ENCODE measurements around the gene PAN2. TPM values are rescaled to one million over a fixed set of nuclear protein-coding genes. Genes with fewer than 3 reads are reported as not detected.

Gene PAN2
- total and polyA plus RNA-seq, 10 of the 15 experiments (the other 5 are each of a cell fraction or from before 2014, with no cell fraction given): 14.4 to 61.8 (median 34.9) TPM

DNA sequence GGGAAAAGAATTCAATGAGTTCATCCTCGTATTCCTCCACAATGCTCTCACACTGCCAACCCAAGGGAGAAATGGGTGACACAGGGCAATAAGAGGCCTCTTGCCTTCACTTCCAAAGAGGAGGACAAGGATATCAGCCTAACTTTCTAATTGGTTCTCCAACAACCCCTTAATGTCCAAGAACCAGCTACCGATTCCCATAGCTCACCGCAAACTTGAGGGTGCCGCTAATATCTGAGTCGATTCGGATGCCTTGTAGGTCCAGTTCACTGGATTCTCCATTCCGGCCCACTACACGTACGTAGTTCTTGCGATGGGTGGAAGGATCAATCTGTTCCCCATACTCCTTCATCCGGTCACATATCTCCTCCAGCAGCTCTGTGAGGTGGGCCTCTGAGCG is 22.8 kb downstream of the PAN2 start:
- TSS peak; percentile 15 for BruUV-seq (replicated peaks)
- WGBS (ENCODE audit: insufficient coverage, insufficient replicate concordance, low lambda C conversion rate, missing lambda C conversion rate): 97% methylated on average over 12 of the region's 12 CpGs
- in situ Hi-C loops (cut with MboI): no loop called here
- TF ChIP-seq NRF1 (conservative IDR thresholded peaks at IDR 0.05; ENCODE audit: low read depth, low read length): no peak
- no peak for TF ChIP-seq TCF12 (IDR thresholded peaks at IDR 0.05; ENCODE audit: low read depth, low read length)
- TF ChIP-seq SMC3 (IDR thresholded peaks at IDR 0.05; ENCODE audit: borderline replicate concordance, low read length): no peak
- TF ChIP-seq SRF (IDR thresholded peaks at IDR 0.05; ENCODE audit: low read depth in 2 of 2, low read length in 2 of 2): no peak
- no peak for TF ChIP-seq HCFC1 (IDR thresholded peaks at IDR 0.05; ENCODE audit: low read length)
- TF ChIP-seq, protein P1, sequence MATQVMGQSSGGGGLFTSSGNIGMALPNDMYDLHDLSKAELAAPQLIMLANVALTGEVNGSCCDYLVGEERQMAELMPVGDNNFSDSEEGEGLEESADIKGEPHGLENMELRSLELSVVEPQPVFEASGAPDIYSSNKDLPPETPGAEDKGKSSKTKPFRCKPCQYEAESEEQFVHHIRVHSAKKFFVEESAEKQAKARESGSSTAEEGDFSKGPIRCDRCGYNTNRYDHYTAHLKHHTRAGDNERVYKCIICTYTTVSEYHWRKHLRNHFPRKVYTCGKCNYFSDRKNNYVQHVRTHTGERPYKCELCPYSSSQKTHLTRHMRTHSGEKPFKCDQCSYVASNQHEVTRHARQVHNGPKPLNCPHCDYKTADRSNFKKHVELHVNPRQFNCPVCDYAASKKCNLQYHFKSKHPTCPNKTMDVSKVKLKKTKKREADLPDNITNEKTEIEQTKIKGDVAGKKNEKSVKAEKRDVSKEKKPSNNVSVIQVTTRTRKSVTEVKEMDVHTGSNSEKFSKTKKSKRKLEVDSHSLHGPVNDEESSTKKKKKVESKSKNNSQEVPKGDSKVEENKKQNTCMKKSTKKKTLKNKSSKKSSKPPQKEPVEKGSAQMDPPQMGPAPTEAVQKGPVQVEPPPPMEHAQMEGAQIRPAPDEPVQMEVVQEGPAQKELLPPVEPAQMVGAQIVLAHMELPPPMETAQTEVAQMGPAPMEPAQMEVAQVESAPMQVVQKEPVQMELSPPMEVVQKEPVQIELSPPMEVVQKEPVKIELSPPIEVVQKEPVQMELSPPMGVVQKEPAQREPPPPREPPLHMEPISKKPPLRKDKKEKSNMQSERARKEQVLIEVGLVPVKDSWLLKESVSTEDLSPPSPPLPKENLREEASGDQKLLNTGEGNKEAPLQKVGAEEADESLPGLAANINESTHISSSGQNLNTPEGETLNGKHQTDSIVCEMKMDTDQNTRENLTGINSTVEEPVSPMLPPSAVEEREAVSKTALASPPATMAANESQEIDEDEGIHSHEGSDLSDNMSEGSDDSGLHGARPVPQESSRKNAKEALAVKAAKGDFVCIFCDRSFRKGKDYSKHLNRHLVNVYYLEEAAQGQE (IDR thresholded peaks at IDR 0.05; ENCODE audit: low read depth, low read length): no peak
- no peak for TF ChIP-seq POLR2A (IDR thresholded peaks at IDR 0.05; ENCODE audit: low read depth, low read length)
- no peak for TF ChIP-seq EZH2 (IDR thresholded peaks at IDR 0.05; ENCODE audit: borderline replicate concordance, control insufficient read depth, low read depth, low read length)
- TF ChIP-seq, protein P2, sequence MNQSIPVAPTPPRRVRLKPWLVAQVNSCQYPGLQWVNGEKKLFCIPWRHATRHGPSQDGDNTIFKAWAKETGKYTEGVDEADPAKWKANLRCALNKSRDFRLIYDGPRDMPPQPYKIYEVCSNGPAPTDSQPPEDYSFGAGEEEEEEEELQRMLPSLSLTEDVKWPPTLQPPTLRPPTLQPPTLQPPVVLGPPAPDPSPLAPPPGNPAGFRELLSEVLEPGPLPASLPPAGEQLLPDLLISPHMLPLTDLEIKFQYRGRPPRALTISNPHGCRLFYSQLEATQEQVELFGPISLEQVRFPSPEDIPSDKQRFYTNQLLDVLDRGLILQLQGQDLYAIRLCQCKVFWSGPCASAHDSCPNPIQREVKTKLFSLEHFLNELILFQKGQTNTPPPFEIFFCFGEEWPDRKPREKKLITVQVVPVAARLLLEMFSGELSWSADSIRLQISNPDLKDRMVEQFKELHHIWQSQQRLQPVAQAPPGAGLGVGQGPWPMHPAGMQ (IDR thresholded peaks at IDR 0.05; ENCODE audit: borderline replicate concordance): no peak
- TF ChIP-seq MTA2 (IDR thresholded peaks at IDR 0.05; ENCODE audit: low read depth): no peak
- TF ChIP-seq, protein P3, sequence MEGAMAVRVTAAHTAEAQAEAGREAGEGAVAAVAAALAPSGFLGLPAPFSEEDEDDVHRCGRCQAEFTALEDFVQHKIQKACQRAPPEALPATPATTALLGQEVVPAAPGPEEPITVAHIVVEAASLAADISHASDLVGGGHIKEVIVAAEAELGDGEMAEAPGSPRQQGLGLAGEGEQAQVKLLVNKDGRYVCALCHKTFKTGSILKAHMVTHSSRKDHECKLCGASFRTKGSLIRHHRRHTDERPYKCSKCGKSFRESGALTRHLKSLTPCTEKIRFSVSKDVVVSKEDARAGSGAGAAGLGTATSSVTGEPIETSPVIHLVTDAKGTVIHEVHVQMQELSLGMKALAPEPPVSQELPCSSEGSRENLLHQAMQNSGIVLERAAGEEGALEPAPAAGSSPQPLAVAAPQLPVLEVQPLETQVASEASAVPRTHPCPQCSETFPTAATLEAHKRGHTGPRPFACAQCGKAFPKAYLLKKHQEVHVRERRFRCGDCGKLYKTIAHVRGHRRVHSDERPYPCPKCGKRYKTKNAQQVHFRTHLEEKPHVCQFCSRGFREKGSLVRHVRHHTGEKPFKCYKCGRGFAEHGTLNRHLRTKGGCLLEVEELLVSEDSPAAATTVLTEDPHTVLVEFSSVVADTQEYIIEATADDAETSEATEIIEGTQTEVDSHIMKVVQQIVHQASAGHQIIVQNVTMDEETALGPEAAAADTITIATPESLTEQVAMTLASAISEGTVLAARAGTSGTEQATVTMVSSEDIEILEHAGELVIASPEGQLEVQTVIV (IDR thresholded peaks at IDR 0.05; ENCODE audit: borderline replicate concordance, partially characterized antibody): no peak
- TF ChIP-seq CHD4 (IDR thresholded peaks at IDR 0.05): no peak
- TF ChIP-seq, protein P4, sequence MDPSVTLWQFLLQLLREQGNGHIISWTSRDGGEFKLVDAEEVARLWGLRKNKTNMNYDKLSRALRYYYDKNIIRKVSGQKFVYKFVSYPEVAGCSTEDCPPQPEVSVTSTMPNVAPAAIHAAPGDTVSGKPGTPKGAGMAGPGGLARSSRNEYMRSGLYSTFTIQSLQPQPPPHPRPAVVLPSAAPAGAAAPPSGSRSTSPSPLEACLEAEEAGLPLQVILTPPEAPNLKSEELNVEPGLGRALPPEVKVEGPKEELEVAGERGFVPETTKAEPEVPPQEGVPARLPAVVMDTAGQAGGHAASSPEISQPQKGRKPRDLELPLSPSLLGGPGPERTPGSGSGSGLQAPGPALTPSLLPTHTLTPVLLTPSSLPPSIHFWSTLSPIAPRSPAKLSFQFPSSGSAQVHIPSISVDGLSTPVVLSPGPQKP (IDR thresholded peaks at IDR 0.05; ENCODE audit: low read depth, low read length): no peak
- TF ChIP-seq RUNX3 (IDR thresholded peaks at IDR 0.05; ENCODE audit: low read length): no peak
- no peak for TF ChIP-seq CEBPB (IDR thresholded peaks at IDR 0.05; ENCODE audit: borderline replicate concordance in 1 of 2, low read depth in 2 of 2, low read length in 2 of 2)

More for the DNA sequence above, 22.8 kb downstream of the PAN2 start:
- H3K9me3 ChIP-seq (replicated peaks; ENCODE audit: control insufficient read depth, insufficient read depth, low read length): no peaks in the 10 kb centered on the region
- no peak overlapping the region for H3K9ac ChIP-seq (ENCODE audit: control insufficient read depth, insufficient read depth, low read length)
- H3K4me2 ChIP-seq (ENCODE audit: control insufficient read depth, insufficient read depth): no peak overlapping the region
- no peak overlapping the region for H3K4me3 ChIP-seq
- intact Hi-C loops (cut with micrococcal nuclease; ENCODE audit: unreplicated experiment): no loop called here
- peaks cover 3% of the 10 kb centered on the region for H3K4me1 ChIP-seq (ENCODE audit: control insufficient read depth, insufficient read depth, low read length)
- no peaks in the 10 kb centered on the region for H4K20me1 ChIP-seq (ENCODE audit: control insufficient read depth, insufficient read depth)
- CTCF ChIA-PET: interaction anchor here (0.9 to 2.2 kb wide), 8 partner anchors 20 to 813 kb away, joined by 3 to 10 read pairs (median 4); no protein-coding TSS in a partner anchor
- DNase-seq (ENCODE audit: low read depth, low spot score) (no peak), FAIRE-seq (no peak), ATAC-seq (no peak)
- no peak overlapping the region for H3K27ac ChIP-seq (ENCODE audit: control insufficient read depth, insufficient read depth)
- H3K36me3 ChIP-seq (ENCODE audit: control insufficient read depth in 2 of 2, insufficient read depth in 2 of 2, low read length in 1 of 2): peaks cover 1 to 14% of the 10 kb centered on the region in 2 experiments
- H3K79me2 ChIP-seq (ENCODE audit: control insufficient read depth, insufficient read depth, low read length): peaks cover 19% of the 10 kb centered on the region
- SMC1A ChIA-PET (ENCODE audit: uncharacterized antibody, unreplicated experiment): interaction anchor here (1.1 to 1.7 kb wide), 4 partner anchors 10 to 138 kb away, joined by 3 to 6 read pairs (median 4); partner anchors contain the start of gene TIMELESS
- RAD21 ChIA-PET (ENCODE audit: unreplicated experiment): interaction anchor here (1.5 kb wide), 1 partner anchor 121 kb away, joined by 4 read pairs; the partner anchor contains the start of gene SMARCC2
- no peak overlapping the region for H2AFZ ChIP-seq (ENCODE audit: control insufficient read depth, low read depth, low read length)
- no peaks in the 10 kb centered on the region for H3K27me3 ChIP-seq (replicated peaks in 1 of 2; ENCODE audit: control insufficient read depth in 2 of 2, insufficient read depth in 2 of 2, low read length in 1 of 2)
- POLR2A ChIA-PET: interaction anchor here (0.9 to 1.4 kb wide), 3 partner anchors 8 to 49 kb away, joined by 3 to 4 read pairs (median 3); partner anchors contain the start of gene STAT2
